ENCODE results near the gene BMPR1A. TPM values are rescaled to one million over a fixed set of nuclear protein-coding genes. Genes with fewer than 3 reads are reported as not detected.

The BMPR1A gene
- total and polyA plus RNA-seq, 2 experiments from 2014 or later = 14.2 to 82.5 TPM

DNA sequence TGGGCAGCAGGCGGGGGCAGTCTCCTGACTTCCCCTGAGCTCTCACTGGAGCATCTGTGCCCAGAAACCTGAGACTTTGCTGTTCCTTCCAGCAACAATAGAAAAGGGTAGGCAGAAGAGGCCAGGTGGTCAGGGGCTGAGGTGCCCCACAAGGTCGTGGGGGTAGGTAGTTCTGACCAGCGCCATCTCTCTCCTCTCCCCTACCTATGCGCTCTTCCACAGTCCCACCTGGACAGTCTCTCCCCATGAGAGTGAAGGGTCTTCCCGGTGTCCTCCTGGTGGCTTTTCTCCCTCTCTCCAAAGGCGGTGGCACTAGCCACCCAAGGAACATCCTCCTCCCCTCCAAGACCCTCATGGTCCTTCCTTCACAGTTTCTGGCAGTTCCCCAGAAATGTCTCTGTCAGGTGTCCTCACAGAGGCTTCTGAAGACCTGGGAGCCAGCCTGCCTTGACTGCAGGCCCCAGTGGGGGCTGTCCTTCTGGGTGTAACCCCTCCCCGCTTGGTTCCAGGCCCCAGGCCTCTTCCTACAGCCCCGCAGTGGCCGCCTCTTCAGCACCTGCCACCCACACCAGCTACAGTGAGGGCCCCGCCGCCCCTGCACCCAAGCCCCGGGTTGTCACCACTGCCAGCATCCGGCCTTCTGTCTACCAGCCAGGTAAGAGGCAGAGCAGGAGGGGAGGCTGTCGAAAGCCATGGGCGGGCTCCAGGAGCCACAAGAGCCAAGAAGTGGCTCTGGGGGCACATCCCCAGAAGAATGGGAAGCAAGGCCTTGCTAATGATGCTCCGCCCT, 46.8 kb upstream of the BMPR1A start:
- no peaks in the 10 kb centered on the region for H4K20me1 ChIP-seq (replicated peaks; ENCODE audit: insufficient read depth)
- Mint-ChIP-seq H3K27ac (no peak overlapping the region), H3K27me3 (ENCODE audit: insufficient read depth, low read depth, poor library complexity) (peaks cover 22% of the 10 kb centered on the region), H3K36me3 (ENCODE audit: low read depth) (no peaks in the 10 kb centered on the region; the same call in 2 of the 3 replicates), H3K4me1 (peaks cover 52% of the 10 kb centered on the region), H3K9me3 (no peaks in the 10 kb centered on the region; the same call in 2 of the 3 replicates), H3K4me3 (no peak overlapping the region; the same call in 2 of the 3 replicates)
- H3K36me3 ChIP-seq (ENCODE audit: insufficient read depth) = no peaks in the 10 kb centered on the region
- H3K9me2 ChIP-seq (ENCODE audit: insufficient read depth) = no peaks in the 10 kb centered on the region
- H3K4me2 ChIP-seq = no peak overlapping the region
- DNase-seq (ENCODE audit: low spot score) (no peak), ATAC-seq (no peak)
- H3K27ac ChIP-seq (ENCODE audit: low read depth) = no peak overlapping the region
- no peak overlapping the region for H2AFZ ChIP-seq
- TF ChIP-seq, protein P1, sequence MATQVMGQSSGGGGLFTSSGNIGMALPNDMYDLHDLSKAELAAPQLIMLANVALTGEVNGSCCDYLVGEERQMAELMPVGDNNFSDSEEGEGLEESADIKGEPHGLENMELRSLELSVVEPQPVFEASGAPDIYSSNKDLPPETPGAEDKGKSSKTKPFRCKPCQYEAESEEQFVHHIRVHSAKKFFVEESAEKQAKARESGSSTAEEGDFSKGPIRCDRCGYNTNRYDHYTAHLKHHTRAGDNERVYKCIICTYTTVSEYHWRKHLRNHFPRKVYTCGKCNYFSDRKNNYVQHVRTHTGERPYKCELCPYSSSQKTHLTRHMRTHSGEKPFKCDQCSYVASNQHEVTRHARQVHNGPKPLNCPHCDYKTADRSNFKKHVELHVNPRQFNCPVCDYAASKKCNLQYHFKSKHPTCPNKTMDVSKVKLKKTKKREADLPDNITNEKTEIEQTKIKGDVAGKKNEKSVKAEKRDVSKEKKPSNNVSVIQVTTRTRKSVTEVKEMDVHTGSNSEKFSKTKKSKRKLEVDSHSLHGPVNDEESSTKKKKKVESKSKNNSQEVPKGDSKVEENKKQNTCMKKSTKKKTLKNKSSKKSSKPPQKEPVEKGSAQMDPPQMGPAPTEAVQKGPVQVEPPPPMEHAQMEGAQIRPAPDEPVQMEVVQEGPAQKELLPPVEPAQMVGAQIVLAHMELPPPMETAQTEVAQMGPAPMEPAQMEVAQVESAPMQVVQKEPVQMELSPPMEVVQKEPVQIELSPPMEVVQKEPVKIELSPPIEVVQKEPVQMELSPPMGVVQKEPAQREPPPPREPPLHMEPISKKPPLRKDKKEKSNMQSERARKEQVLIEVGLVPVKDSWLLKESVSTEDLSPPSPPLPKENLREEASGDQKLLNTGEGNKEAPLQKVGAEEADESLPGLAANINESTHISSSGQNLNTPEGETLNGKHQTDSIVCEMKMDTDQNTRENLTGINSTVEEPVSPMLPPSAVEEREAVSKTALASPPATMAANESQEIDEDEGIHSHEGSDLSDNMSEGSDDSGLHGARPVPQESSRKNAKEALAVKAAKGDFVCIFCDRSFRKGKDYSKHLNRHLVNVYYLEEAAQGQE (IDR thresholded peaks at IDR 0.05; ENCODE audit: unreplicated experiment) = no peak
- no peak for TF ChIP-seq EZH2phosphoT487 (IDR thresholded peaks at IDR 0.05; ENCODE audit: unreplicated experiment)
- no peak for TF ChIP-seq EZH2 (IDR thresholded peaks at IDR 0.05; ENCODE audit: low read depth, unreplicated experiment)
- no peak for TF ChIP-seq NANOG (IDR thresholded peaks at IDR 0.05; ENCODE audit: borderline replicate concordance)
- TF ChIP-seq POLR2AphosphoS5 (IDR thresholded peaks at IDR 0.05; ENCODE audit: low read depth) = no peak
- no peak for TF ChIP-seq ETS1 (IDR thresholded peaks at IDR 0.05)
- TF ChIP-seq, protein P2, sequence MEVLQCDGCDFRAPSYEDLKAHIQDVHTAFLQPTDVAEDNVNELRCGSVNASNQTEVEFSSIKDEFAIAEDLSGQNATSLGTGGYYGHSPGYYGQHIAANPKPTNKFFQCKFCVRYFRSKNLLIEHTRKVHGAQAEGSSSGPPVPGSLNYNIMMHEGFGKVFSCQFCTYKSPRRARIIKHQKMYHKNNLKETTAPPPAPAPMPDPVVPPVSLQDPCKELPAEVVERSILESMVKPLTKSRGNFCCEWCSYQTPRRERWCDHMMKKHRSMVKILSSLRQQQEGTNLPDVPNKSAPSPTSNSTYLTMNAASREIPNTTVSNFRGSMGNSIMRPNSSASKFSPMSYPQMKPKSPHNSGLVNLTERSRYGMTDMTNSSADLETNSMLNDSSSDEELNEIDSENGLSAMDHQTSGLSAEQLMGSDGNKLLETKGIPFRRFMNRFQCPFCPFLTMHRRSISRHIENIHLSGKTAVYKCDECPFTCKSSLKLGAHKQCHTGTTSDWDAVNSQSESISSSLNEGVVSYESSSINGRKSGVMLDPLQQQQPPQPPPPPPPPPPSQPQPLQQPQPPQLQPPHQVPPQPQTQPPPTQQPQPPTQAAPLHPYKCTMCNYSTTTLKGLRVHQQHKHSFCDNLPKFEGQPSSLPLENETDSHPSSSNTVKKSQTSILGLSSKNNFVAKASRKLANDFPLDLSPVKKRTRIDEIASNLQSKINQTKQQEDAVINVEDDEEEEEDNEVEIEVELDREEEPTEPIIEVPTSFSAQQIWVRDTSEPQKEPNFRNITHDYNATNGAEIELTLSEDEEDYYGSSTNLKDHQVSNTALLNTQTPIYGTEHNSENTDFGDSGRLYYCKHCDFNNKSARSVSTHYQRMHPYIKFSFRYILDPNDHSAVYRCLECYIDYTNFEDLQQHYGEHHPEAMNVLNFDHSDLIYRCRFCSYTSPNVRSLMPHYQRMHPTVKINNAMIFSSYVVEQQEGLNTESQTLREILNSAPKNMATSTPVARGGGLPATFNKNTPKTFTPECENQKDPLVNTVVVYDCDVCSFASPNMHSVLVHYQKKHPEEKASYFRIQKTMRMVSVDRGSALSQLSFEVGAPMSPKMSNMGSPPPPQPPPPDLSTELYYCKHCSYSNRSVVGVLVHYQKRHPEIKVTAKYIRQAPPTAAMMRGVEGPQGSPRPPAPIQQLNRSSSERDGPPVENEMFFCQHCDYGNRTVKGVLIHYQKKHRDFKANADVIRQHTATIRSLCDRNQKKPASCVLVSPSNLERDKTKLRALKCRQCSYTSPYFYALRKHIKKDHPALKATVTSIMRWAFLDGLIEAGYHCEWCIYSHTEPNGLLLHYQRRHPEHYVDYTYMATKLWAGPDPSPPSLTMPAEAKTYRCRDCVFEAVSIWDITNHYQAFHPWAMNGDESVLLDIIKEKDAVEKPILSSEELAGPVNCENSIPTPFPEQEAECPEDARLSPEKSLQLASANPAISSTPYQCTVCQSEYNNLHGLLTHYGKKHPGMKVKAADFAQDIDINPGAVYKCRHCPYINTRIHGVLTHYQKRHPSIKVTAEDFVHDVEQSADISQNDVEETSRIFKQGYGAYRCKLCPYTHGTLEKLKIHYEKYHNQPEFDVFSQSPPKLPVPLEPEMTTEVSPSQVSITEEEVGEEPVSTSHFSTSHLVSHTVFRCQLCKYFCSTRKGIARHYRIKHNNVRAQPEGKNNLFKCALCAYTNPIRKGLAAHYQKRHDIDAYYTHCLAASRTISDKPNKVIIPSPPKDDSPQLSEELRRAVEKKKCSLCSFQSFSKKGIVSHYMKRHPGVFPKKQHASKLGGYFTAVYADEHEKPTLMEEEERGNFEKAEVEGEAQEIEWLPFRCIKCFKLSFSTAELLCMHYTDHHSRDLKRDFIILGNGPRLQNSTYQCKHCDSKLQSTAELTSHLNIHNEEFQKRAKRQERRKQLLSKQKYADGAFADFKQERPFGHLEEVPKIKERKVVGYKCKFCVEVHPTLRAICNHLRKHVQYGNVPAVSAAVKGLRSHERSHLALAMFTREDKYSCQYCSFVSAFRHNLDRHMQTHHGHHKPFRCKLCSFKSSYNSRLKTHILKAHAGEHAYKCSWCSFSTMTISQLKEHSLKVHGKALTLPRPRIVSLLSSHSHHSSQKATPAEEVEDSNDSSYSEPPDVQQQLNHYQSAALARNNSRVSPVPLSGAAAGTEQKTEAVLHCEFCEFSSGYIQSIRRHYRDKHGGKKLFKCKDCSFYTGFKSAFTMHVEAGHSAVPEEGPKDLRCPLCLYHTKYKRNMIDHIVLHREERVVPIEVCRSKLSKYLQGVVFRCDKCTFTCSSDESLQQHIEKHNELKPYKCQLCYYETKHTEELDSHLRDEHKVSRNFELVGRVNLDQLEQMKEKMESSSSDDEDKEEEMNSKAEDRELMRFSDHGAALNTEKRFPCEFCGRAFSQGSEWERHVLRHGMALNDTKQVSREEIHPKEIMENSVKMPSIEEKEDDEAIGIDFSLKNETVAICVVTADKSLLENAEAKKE (CRISPR knock-in tag; IDR thresholded peaks at IDR 0.05) = no peak
- TF ChIP-seq ZNF331 (CRISPR knock-in tag; IDR thresholded peaks at IDR 0.05; ENCODE audit: low read depth) = no peak
- TF ChIP-seq JUNB (IDR thresholded peaks at IDR 0.05; ENCODE audit: unreplicated experiment) = no peak
- H3K79me2 ChIP-seq (replicated peaks; ENCODE audit: insufficient read depth) = no peaks in the 10 kb centered on the region
- H3K4me3 ChIP-seq = no peak overlapping the region
- H3K27me3 ChIP-seq (ENCODE audit: insufficient read depth) = no peaks in the 10 kb centered on the region
- peaks cover 12% of the 10 kb centered on the region; the same call in 1 of the 2 replicates for H3F3A ChIP-seq (replicated peaks; ENCODE audit: low read depth)
- peaks cover 25% of the 10 kb centered on the region for H3K4me1 ChIP-seq (ENCODE audit: insufficient read depth)
